ENCODE results near the gene KLF1. TPM values are rescaled to one million over a fixed set of nuclear protein-coding genes. Genes with fewer than 3 reads are reported as not detected.

Gene KLF1
- total and polyA plus RNA-seq, 2 of the 13 experiments (the other 11 are each of a cell fraction or from before 2014, with no cell fraction given): not detected

DNA sequence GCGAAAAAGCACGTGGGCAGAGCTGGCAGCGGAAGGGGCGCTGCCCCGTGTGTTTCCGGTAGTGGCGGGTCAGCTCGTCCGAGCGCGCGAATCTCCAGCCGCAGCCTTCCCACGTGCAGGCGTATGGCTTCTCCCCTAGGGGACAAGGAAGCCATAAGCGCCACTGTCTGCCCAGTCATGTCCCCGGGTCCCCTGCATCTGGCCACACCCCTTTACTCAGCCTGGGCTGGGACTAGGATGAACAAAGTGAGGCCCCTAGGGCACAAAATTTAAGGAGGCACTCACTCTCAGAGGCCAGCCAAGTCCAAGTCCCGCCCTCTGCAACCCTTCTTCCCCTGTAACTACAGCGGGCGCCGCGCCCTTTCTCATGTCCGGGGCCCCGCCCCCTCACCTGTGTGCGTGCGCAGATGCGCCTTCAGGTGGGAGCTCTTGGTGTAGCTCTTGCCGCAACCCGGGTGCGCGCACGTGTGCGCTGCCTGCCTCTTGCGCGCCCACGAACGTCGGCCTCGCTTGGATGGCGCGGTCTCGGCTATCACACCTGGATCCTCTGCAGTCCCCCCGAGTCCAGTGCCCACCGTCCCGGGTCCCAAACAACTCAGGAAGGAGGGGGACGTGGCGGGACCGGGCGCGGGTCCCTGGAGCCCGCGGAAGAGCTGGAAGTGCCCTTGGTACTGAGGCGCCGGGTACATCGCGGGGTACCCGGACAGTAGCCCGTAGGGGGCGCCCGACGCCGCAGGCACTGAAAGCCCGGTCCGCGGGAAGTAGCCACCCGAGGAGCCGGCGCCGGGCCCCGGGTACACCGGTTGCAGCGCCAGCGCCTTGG lies 1.9 kb downstream of the KLF1 start (continued):
- TF ChIP-seq, protein P1, sequence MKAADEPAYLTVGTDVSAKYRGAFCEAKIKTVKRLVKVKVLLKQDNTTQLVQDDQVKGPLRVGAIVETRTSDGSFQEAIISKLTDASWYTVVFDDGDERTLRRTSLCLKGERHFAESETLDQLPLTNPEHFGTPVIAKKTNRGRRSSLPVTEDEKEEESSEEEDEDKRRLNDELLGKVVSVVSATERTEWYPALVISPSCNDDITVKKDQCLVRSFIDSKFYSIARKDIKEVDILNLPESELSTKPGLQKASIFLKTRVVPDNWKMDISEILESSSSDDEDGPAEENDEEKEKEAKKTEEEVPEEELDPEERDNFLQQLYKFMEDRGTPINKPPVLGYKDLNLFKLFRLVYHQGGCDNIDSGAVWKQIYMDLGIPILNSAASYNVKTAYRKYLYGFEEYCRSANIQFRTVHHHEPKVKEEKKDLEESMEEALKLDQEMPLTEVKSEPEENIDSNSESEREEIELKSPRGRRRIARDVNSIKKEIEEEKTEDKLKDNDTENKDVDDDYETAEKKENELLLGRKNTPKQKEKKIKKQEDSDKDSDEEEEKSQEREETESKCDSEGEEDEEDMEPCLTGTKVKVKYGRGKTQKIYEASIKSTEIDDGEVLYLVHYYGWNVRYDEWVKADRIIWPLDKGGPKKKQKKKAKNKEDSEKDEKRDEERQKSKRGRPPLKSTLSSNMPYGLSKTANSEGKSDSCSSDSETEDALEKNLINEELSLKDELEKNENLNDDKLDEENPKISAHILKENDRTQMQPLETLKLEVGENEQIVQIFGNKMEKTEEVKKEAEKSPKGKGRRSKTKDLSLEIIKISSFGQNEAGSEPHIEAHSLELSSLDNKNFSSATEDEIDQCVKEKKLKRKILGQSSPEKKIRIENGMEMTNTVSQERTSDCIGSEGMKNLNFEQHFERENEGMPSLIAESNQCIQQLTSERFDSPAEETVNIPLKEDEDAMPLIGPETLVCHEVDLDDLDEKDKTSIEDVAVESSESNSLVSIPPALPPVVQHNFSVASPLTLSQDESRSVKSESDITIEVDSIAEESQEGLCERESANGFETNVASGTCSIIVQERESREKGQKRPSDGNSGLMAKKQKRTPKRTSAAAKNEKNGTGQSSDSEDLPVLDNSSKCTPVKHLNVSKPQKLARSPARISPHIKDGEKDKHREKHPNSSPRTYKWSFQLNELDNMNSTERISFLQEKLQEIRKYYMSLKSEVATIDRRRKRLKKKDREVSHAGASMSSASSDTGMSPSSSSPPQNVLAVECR (CRISPR knock-in tag; IDR thresholded peaks at IDR 0.05; ENCODE audit: borderline replicate concordance): peak; percentile 69; the same call in 1 of the 2 replicates
- TF ChIP-seq RFXAP (CRISPR knock-in tag; IDR thresholded peaks at IDR 0.05; ENCODE audit: borderline replicate concordance): peak; percentile 72; the same call in 1 of the 2 replicates
- TF ChIP-seq, protein P2, sequence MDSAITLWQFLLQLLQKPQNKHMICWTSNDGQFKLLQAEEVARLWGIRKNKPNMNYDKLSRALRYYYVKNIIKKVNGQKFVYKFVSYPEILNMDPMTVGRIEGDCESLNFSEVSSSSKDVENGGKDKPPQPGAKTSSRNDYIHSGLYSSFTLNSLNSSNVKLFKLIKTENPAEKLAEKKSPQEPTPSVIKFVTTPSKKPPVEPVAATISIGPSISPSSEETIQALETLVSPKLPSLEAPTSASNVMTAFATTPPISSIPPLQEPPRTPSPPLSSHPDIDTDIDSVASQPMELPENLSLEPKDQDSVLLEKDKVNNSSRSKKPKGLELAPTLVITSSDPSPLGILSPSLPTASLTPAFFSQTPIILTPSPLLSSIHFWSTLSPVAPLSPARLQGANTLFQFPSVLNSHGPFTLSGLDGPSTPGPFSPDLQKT (CRISPR knock-in tag; IDR thresholded peaks at IDR 0.05; ENCODE audit: borderline replicate concordance): no peak
- no peak; the same call in 1 of the 2 replicates for TF ChIP-seq CCDC6 (CRISPR knock-in tag; IDR thresholded peaks at IDR 0.05)
- TF ChIP-seq, protein P3, sequence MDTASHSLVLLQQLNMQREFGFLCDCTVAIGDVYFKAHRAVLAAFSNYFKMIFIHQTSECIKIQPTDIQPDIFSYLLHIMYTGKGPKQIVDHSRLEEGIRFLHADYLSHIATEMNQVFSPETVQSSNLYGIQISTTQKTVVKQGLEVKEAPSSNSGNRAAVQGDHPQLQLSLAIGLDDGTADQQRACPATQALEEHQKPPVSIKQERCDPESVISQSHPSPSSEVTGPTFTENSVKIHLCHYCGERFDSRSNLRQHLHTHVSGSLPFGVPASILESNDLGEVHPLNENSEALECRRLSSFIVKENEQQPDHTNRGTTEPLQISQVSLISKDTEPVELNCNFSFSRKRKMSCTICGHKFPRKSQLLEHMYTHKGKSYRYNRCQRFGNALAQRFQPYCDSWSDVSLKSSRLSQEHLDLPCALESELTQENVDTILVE (CRISPR knock-in tag; IDR thresholded peaks at IDR 0.05): peak; percentile 57; the same call in 1 of the 2 replicates
- 0 out of 2 replicates have a peak, but pooled peaks have one; percentile 27 for TF ChIP-seq ZNF607 (CRISPR knock-in tag; IDR thresholded peaks at IDR 0.05; ENCODE audit: borderline replicate concordance)
- peak; percentile 29; the same call in 1 of the 2 replicates for TF ChIP-seq HDAC1 (CRISPR knock-in tag; IDR thresholded peaks at IDR 0.05)
- TF ChIP-seq TBP (CRISPR knock-in tag; IDR thresholded peaks at IDR 0.05): no peak
- TF ChIP-seq SIX4 (CRISPR knock-in tag; IDR thresholded peaks at IDR 0.05): no peak
- peak; percentile 50 for TF ChIP-seq KDM2A (CRISPR knock-in tag; IDR thresholded peaks at IDR 0.05; ENCODE audit: borderline replicate concordance, low read depth)
- TF ChIP-seq ZNF326 (CRISPR knock-in tag; IDR thresholded peaks at IDR 0.05; ENCODE audit: borderline replicate concordance): no peak
- no peak for TF ChIP-seq ZSCAN12 (CRISPR knock-in tag; IDR thresholded peaks at IDR 0.05)
- TF ChIP-seq MYNN (CRISPR knock-in tag; IDR thresholded peaks at IDR 0.05; ENCODE audit: low read depth): no peak
- no peak for TF ChIP-seq ZNF563 (CRISPR knock-in tag; IDR thresholded peaks at IDR 0.05)
- TF ChIP-seq, protein P4, sequence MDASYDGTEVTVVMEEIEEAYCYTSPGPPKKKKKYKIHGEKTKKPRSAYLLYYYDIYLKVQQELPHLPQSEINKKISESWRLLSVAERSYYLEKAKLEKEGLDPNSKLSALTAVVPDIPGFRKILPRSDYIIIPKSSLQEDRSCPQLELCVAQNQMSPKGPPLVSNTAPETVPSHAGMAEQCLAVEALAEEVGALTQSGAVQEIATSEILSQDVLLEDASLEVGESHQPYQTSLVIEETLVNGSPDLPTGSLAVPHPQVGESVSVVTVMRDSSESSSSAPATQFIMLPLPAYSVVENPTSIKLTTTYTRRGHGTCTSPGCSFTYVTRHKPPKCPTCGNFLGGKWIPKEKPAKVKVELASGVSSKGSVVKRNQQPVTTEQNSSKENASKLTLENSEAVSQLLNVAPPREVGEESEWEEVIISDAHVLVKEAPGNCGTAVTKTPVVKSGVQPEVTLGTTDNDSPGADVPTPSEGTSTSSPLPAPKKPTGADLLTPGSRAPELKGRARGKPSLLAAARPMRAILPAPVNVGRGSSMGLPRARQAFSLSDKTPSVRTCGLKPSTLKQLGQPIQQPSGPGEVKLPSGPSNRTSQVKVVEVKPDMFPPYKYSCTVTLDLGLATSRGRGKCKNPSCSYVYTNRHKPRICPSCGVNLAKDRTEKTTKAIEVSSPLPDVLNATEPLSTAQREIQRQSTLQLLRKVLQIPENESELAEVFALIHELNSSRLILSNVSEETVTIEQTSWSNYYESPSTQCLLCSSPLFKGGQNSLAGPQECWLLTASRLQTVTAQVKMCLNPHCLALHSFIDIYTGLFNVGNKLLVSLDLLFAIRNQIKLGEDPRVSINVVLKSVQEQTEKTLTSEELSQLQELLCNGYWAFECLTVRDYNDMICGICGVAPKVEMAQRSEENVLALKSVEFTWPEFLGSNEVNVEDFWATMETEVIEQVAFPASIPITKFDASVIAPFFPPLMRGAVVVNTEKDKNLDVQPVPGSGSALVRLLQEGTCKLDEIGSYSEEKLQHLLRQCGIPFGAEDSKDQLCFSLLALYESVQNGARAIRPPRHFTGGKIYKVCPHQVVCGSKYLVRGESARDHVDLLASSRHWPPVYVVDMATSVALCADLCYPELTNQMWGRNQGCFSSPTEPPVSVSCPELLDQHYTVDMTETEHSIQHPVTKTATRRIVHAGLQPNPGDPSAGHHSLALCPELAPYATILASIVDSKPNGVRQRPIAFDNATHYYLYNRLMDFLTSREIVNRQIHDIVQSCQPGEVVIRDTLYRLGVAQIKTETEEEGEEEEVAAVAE (CRISPR knock-in tag; IDR thresholded peaks at IDR 0.05; ENCODE audit: borderline replicate concordance): no peak
- no peak for TF ChIP-seq HHEX (CRISPR knock-in tag; IDR thresholded peaks at IDR 0.05)
